SU-DHL-6 (cell line): ENCODE measurements around the gene CD1E.

Source experiments
- H2AFZ ChIP-seq: fragments of 200-600 bp; sonication (generic); 2 replicates; pipeline ENCODE4 v1.6.1; 2014; ENCODE audit warnings: low read depth, mild to moderate bottlenecking, moderate library complexity, mixed read lengths, antibody characterized with exemption, low read length; ENCODE audit not compliant: severe bottlenecking
- H3F3A ChIP-seq: fragments of 200-600 bp; shearing (Covaris generic); 2 replicates; pipeline ENCODE4 v1.6.0; 2016; ENCODE audit warnings: antibody characterized with exemption, mild to moderate bottlenecking; ENCODE audit not compliant: insufficient read depth
- H3K27ac ChIP-seq: fragments of 200-600 bp; sonication (generic); 2 replicates; pipeline ENCODE4 v1.5.1; 2016; ENCODE audit warnings: low read depth, mild to moderate bottlenecking, low read length, moderate library complexity, mixed read lengths
- H3K27me3 ChIP-seq: fragments of 200-600 bp; sonication (generic), shearing (Covaris generic); 2 replicates; pipeline ENCODE4 v1.6.0; 2014; ENCODE audit warnings: mild to moderate bottlenecking, low read length
- H3K36me3 ChIP-seq: fragments of 200-600 bp; sonication (generic); 2 replicates; pipeline ENCODE4 v1.6.1; 2014; ENCODE audit warnings: mild to moderate bottlenecking, low read length, mixed read lengths
- H3K4me2 ChIP-seq: fragments of 300-600, 200-600 bp; shearing (Covaris generic), sonication (generic); 2 replicates; pipeline ENCODE4 v1.6.0; 2014; ENCODE audit warnings: low read length, low read depth, mild to moderate bottlenecking; ENCODE audit not compliant: poor library complexity, severe bottlenecking
- H3K4me3 ChIP-seq: fragments of 200-600 bp; sonication (generic); 2 replicates; pipeline ENCODE4 v1.5.1; 2014; ENCODE audit warnings: antibody characterized with exemption, low read length, mild to moderate bottlenecking, mixed read lengths; ENCODE audit not compliant: insufficient read depth, poor library complexity, severe bottlenecking
- H3K79me2 ChIP-seq: fragments of 200-600 bp; sonication (generic); 2 replicates; pipeline ENCODE4 v1.6.1; 2014; ENCODE audit warnings: mild to moderate bottlenecking, low read length, moderate library complexity; ENCODE audit not compliant: insufficient read depth
- H3K9ac ChIP-seq: fragments of 200-600 bp; sonication (generic); 2 replicates; pipeline ENCODE4 v1.7.0; 2014; ENCODE audit warnings: mild to moderate bottlenecking, low read length
- H3K9me2 ChIP-seq: fragments of 200-600 bp; sonication (generic); replicated peaks from 2 replicates; pipeline ENCODE4 v1.6.1; 2014; ENCODE audit warnings: low read length; ENCODE audit not compliant: insufficient read depth
- H3K9me3 ChIP-seq: fragments of 200-600 bp; sonication (generic); 2 replicates; pipeline ENCODE4 v1.6.1; 2014; ENCODE audit warnings: low read length, mixed read lengths; ENCODE audit not compliant: insufficient read depth
- H4K20me1 ChIP-seq: fragments of 200-600 bp; sonication (generic); 2 replicates; pipeline ENCODE4 v1.6.1; 2014; ENCODE audit warnings: low read depth, mild to moderate bottlenecking, antibody characterized with exemption, low read length, moderate library complexity, mixed read lengths
- EZH2phosphoT487 ChIP-seq: fragments of 200-600 bp; sonication (generic), shearing (Covaris generic); conservative IDR thresholded peaks from 2 replicates; pipeline ENCODE4 v1.6.1; 2018; ENCODE audit warnings: mild to moderate bottlenecking, antibody characterized with exemption, low read length, moderate library complexity, mixed read lengths
- TF ChIP-seq, protein P1 (sequence below): fragments of 200-600 bp; sonication (generic); IDR thresholded peaks from one replicate; pipeline ENCODE4 v1.5.1; 2017; ENCODE audit warnings: antibody characterized with exemption, mild to moderate bottlenecking, low read length, moderate library complexity; ENCODE audit not compliant: insufficient read depth, poor library complexity, severe bottlenecking

Gene CD1E

GRCh38 chr1:158323866-158324265, 29.8 kb upstream of the CD1E start:
- no peaks in the 10 kb centered on the region for H4K20me1 ChIP-seq

DNA sequence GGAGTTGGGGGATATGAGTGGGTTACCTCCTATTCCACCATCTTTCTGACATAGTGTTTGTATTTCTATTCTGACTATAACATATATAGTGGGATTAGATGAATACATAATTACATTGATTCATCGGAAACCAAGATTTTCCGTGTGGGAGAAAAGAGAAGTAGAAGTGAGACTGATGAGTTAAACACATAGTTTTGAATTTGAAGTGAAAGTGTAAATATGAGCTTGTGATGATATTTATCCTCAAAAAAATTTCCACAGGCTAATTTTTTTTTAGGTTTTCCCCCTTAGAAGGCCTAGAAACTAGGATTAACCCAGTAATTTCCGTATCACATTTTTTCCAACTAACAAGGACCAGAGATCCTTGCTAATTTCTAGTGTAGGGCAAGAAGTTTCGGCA, 29.3 kb upstream of the CD1E start:
- Histone ChIP-seq H3K9ac (no peak overlapping the region), H3K79me2 (no peaks in the 10 kb centered on the region), H3F3A (no peaks in the 10 kb centered on the region), H3K36me3 (no peaks in the 10 kb centered on the region), H3K27me3 (no peaks in the 10 kb centered on the region), H2AFZ (no peak overlapping the region), H3K27ac (no peak overlapping the region), H3K9me3 (no peaks in the 10 kb centered on the region), H4K20me1 (no peaks in the 10 kb centered on the region), H3K4me2 (no peak overlapping the region), H3K4me3 (no peak overlapping the region), H3K9me2 (no peaks in the 10 kb centered on the region)
- no peak for TF ChIP-seq EZH2phosphoT487
- TF ChIP-seq, protein P1, sequence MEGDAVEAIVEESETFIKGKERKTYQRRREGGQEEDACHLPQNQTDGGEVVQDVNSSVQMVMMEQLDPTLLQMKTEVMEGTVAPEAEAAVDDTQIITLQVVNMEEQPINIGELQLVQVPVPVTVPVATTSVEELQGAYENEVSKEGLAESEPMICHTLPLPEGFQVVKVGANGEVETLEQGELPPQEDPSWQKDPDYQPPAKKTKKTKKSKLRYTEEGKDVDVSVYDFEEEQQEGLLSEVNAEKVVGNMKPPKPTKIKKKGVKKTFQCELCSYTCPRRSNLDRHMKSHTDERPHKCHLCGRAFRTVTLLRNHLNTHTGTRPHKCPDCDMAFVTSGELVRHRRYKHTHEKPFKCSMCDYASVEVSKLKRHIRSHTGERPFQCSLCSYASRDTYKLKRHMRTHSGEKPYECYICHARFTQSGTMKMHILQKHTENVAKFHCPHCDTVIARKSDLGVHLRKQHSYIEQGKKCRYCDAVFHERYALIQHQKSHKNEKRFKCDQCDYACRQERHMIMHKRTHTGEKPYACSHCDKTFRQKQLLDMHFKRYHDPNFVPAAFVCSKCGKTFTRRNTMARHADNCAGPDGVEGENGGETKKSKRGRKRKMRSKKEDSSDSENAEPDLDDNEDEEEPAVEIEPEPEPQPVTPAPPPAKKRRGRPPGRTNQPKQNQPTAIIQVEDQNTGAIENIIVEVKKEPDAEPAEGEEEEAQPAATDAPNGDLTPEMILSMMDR, result no peak

More at GRCh38 chr1:158323866-158324265, 29.8 kb upstream of the CD1E start:
- Histone ChIP-seq H3K9me2 (no peaks in the 10 kb centered on the region), H3F3A (no peaks in the 10 kb centered on the region), H3K9me3 (no peaks in the 10 kb centered on the region), H3K27ac (no peak overlapping the region), H2AFZ (no peak overlapping the region), H3K4me2 (no peak overlapping the region), H3K36me3 (no peaks in the 10 kb centered on the region), H3K79me2 (no peaks in the 10 kb centered on the region), H3K27me3 (no peaks in the 10 kb centered on the region), H3K9ac (no peak overlapping the region), H3K4me3 (no peak overlapping the region)
- TF ChIP-seq EZH2phosphoT487, result no peak

GRCh38 chr1:158327481-158327880, 26.2 kb upstream of the CD1E start:
- H3K36me3 ChIP-seq, result no peaks in the 10 kb centered on the region
- no peak overlapping the region for H3K9ac ChIP-seq
- no peak overlapping the region for H3K27ac ChIP-seq
- no peaks in the 10 kb centered on the region for H3F3A ChIP-seq
- TF ChIP-seq, protein P1, result no peak
- TF ChIP-seq EZH2phosphoT487, result no peak
- no peaks in the 10 kb centered on the region for H3K9me2 ChIP-seq
- no peaks in the 10 kb centered on the region for H3K9me3 ChIP-seq
- no peaks in the 10 kb centered on the region for H3K27me3 ChIP-seq
- no peak overlapping the region for H3K4me2 ChIP-seq
- no peaks in the 10 kb centered on the region for H4K20me1 ChIP-seq
- no peaks in the 10 kb centered on the region for H3K79me2 ChIP-seq
- no peak overlapping the region for H2AFZ ChIP-seq
- no peak overlapping the region for H3K4me3 ChIP-seq

DNA sequence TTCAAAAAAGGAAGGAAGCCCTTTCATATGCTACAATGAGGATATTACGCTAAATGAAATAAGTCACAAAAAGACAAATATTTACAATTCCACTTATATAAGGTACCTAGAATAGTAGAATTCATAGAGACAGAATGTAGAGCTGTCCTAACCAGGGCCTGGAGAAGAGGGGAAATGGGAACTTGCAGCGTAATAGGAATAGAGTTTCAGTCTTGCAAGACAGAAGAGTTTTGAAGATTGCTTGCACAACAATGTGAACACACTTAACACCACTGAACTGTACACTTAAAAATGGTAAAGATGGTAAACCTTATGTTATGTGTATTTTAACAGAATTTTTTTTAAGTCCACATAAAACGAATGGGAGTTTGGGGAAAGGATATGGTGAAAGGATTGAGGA, 25.3 kb upstream of the CD1E start:
- Histone ChIP-seq H2AFZ (no peak overlapping the region), H3K4me3 (no peak overlapping the region), H3K27me3 (no peaks in the 10 kb centered on the region), H3K4me2 (no peak overlapping the region), H4K20me1 (no peaks in the 10 kb centered on the region), H3K9me3 (no peaks in the 10 kb centered on the region), H3K9me2 (no peaks in the 10 kb centered on the region), H3K27ac (no peak overlapping the region), H3K36me3 (no peaks in the 10 kb centered on the region), H3F3A (no peaks in the 10 kb centered on the region), H3K79me2 (no peaks in the 10 kb centered on the region), H3K9ac (no peak overlapping the region)
- TF ChIP-seq EZH2phosphoT487, result no peak
- TF ChIP-seq, protein P1, result no peak
